T-helper 2 cell treated with Interferon-gamma antibody and Interleukin-4, amounts not matched to agents 5 μg/mL and 100 μg/mL, for 36 hours (primary cell): ENCODE measurements around the gene MDK.

Experiments
- DNase-seq: peaks from one replicate; pipeline ENCODE4 v3.0.0; 2021; ENCODE audit warnings: low spot score
- H3K27ac Mint-ChIP-seq: one replicate; pipeline ENCODE4 v1.8.0; 2021; ENCODE audit warnings: mild to moderate bottlenecking, mixed read lengths
- H3K27me3 Mint-ChIP-seq: one replicate; pipeline ENCODE4 v1.8.0; 2021; ENCODE audit warnings: low read depth, mixed read lengths
- H3K36me3 Mint-ChIP-seq: one replicate; pipeline ENCODE4 v1.8.0; 2021; ENCODE audit warnings: low read depth, mixed read lengths
- H3K4me1 Mint-ChIP-seq: one replicate; pipeline ENCODE4 v1.8.0; 2021; ENCODE audit warnings: low read depth, mixed read lengths
- H3K4me3 Mint-ChIP-seq: one replicate; pipeline ENCODE4 v1.8.0; 2022; ENCODE audit warnings: mild to moderate bottlenecking, moderate library complexity, mixed read lengths
- H3K9me3 Mint-ChIP-seq: one replicate; pipeline ENCODE4 v1.8.0; 2021; ENCODE audit warnings: mixed read lengths

The MDK gene

GRCh38 chr11:46429717-46430116 lies 48.2 kb downstream of the MDK start:
- Mint-ChIP-seq H3K27me3 (no peaks in the 10 kb centered on the region), H3K36me3 (peaks cover 17% of the 10 kb centered on the region), H3K27ac (no peak overlapping the region), H3K4me1 (no peaks in the 10 kb centered on the region), H3K9me3 (no peaks in the 10 kb centered on the region), H3K4me3 (no peak overlapping the region)
- DNase-seq, result no peak

DNA sequence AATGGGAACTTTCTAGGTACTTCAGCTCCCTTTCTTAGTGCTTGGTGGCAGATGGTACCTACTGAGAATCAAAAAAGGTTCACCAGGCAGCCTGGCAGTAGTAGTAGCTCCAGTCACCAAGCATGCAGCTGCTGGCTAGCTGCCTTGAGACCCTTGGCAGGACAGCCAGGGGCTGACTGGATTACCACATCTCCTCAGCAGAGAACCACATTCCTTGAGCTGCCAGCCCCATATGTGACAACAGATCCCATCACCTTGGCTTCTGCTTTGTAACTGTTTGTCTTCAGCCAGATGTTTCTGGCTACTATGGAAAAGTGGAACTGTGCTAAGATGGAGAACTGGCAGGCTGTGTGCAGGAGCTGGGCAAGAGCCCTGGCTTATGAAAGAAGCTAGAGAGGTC lies 49.7 kb downstream of the MDK start:
- no peak for DNase-seq
- H3K36me3 Mint-ChIP-seq, result peaks cover 17% of the 10 kb centered on the region
- H3K27me3 Mint-ChIP-seq, result no peaks in the 10 kb centered on the region
- H3K4me1 Mint-ChIP-seq, result no peaks in the 10 kb centered on the region
- H3K9me3 Mint-ChIP-seq, result no peaks in the 10 kb centered on the region
- no peak overlapping the region for H3K27ac Mint-ChIP-seq
- no peak overlapping the region for H3K4me3 Mint-ChIP-seq
